ENCODE results near the gene RAP1GAP. TPM values are rescaled to one million over a fixed set of nuclear protein-coding genes. Genes with fewer than 3 reads are reported as not detected.

The RAP1GAP gene
- polyA plus RNA-seq, 2 of the 4 experiments (the other 2 are of a cell fraction) = 5.4 to 16.7 TPM

GRCh38 chr1:21569820-21570527, 99.2 kb downstream of the RAP1GAP start:
- POLR2A ChIA-PET = no interaction called here
- CTCF ChIA-PET = interaction anchor here (3.4 kb wide), 1 partner anchor 199 kb away, joined by 13 read pairs; no protein-coding TSS in a partner anchor
- WGBS (ENCODE audit: missing lambda C conversion rate) = 87% methylated on average over 8 of the region's 10 CpGs
- no peak for DNase-seq (ENCODE audit: low read depth in 1 of 2, low spot score in 1 of 2)
- TF ChIP-seq ZFP36 (IDR thresholded peaks at IDR 0.05; ENCODE audit: borderline replicate concordance, partially characterized antibody) (peak; percentile 49), JUNB (IDR thresholded peaks at IDR 0.05) (no peak)
- H3K4me1 ChIP-seq = no peaks in the 10 kb centered on the region
- no peak overlapping the region for H3K4me3 ChIP-seq
- no peak overlapping the region for H3K4me2 ChIP-seq
- no peak for ATAC-seq
- FAIRE-seq = no peak
- H3K27ac ChIP-seq = no peak overlapping the region
- H3K9me3 ChIP-seq = no peaks in the 10 kb centered on the region

- 61% methylated on average over 3 of the region's 10 CpGs for WGBS (ENCODE audit: missing lambda C conversion rate)
- Histone ChIP-seq H3K27ac (no peak overlapping the region), H3K4me1 (no peaks in the 10 kb centered on the region), H3K4me2 (no peak overlapping the region), H3K4me3 (no peak overlapping the region), H3K9me3 (no peaks in the 10 kb centered on the region)
- FAIRE-seq = no peak
- DNase-seq (ENCODE audit: low read depth in 1 of 2, low spot score in 1 of 2) = no peak
- POLR2A ChIA-PET = no interaction called here
- CTCF ChIA-PET = interaction anchor here (3.4 kb wide), 1 partner anchor 198 kb away, joined by 13 read pairs; no protein-coding TSS in a partner anchor
- TF ChIP-seq KDM1A (IDR thresholded peaks at IDR 0.05; ENCODE audit: low read depth) (no peak), RNF2 (IDR thresholded peaks at IDR 0.05; ENCODE audit: borderline replicate concordance, low read depth) (no peak), MAFK (IDR thresholded peaks at IDR 0.05; ENCODE audit: partially characterized antibody) (no peak), TP53 (CRISPR knock-in tag; IDR thresholded peaks at IDR 0.05) (no peak), HEYL (CRISPR knock-in tag; IDR thresholded peaks at IDR 0.05) (no peak), REST (IDR thresholded peaks at IDR 0.05) (no peak), PHF8 (IDR thresholded peaks at IDR 0.05; ENCODE audit: borderline replicate concordance, low read depth) (no peak), NFE2L2 (conservative IDR thresholded peaks at IDR 0.05; ENCODE audit: low read length) (no peak), ZNF302 (CRISPR knock-in tag; IDR thresholded peaks at IDR 0.05) (no peak), NR3C1 (IDR thresholded peaks at IDR 0.05) (no peak), GATA3 (IDR thresholded peaks at IDR 0.05; ENCODE audit: borderline replicate concordance) (no peak), ZSCAN20 (CRISPR knock-in tag; IDR thresholded peaks at IDR 0.05) (no peak)
- TF ChIP-seq, protein P1, sequence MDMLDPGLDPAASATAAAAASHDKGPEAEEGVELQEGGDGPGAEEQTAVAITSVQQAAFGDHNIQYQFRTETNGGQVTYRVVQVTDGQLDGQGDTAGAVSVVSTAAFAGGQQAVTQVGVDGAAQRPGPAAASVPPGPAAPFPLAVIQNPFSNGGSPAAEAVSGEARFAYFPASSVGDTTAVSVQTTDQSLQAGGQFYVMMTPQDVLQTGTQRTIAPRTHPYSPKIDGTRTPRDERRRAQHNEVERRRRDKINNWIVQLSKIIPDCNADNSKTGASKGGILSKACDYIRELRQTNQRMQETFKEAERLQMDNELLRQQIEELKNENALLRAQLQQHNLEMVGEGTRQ (IDR thresholded peaks at IDR 0.05) = no peak
- TF ChIP-seq, protein P2, sequence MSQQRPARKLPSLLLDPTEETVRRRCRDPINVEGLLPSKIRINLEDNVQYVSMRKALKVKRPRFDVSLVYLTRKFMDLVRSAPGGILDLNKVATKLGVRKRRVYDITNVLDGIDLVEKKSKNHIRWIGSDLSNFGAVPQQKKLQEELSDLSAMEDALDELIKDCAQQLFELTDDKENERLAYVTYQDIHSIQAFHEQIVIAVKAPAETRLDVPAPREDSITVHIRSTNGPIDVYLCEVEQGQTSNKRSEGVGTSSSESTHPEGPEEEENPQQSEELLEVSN (IDR thresholded peaks at IDR 0.05; ENCODE audit: borderline replicate concordance, low read depth) = no peak
- no peak for ATAC-seq
These were observed 100.3 kb downstream of the RAP1GAP start for GRCh38 chr1:21568809-21569385.

All from A549 (cell line).